NCI-H446 (cell line): ENCODE measurements around the gene TBC1D30.

Experiments
- DNase-seq, 2 experiments: peaks; one replicate each; lab custom pipeline; 2025; lab: John Stamatoyannopoulos, UW

Gene TBC1D30

DNA sequence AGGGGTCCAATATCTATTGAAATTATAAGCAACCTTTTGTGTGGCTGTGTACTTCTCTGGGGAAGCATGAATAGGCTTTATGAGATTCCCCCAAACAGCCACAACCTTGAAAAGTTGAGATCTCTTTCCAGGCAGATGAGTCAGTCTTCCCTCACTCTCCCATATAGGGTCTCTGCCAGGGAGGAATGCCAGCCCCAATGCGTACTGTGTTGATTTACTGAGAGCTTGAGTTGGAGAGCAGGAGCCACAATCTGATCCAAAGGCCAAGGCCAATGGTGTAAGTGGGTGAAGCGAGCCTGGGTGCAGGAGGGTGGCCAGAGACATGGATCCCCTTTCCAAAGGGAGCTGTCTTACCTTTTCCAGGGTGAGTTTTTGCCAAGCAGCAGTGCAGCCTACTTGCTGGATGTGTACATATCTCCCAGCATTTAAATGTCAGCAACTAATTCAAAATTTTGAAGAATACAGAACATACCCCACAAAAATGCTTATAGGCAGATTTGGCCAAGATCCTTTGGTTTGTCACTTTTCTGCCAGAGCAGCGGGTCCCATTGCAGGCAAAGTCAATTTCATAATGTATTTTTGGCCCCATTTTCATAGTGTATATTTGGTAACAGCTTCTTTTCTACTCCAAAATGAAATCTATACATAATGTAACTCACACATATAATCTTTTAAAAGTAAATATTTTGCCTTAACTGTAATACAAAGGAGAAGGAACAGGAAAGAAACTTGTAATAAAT is 88.2 kb downstream of the TBC1D30 start:
- peak in 1 of 2 experiments; percentile 14 for DNase-seq

DNA sequence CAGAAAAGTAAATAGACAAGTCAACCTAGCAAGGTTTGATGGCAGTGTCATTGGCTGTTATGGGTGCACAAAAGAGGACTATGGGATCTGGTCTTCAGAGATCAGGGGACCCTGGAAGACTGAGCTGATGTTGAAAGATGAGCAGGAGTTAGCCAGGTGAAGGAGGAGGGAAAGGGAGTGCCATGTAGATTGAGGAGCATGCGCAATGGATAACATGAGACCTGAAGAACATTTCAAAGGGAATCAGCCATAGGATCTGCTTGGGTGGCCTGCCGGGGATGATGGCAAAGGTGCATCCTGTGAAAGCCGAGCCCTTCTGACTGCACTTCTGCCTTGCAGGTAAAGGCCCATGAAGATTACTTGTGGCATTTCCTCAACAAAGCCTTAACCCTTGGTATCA is 90.8 kb downstream of the TBC1D30 start:
- DNase-seq = no peak

DNA sequence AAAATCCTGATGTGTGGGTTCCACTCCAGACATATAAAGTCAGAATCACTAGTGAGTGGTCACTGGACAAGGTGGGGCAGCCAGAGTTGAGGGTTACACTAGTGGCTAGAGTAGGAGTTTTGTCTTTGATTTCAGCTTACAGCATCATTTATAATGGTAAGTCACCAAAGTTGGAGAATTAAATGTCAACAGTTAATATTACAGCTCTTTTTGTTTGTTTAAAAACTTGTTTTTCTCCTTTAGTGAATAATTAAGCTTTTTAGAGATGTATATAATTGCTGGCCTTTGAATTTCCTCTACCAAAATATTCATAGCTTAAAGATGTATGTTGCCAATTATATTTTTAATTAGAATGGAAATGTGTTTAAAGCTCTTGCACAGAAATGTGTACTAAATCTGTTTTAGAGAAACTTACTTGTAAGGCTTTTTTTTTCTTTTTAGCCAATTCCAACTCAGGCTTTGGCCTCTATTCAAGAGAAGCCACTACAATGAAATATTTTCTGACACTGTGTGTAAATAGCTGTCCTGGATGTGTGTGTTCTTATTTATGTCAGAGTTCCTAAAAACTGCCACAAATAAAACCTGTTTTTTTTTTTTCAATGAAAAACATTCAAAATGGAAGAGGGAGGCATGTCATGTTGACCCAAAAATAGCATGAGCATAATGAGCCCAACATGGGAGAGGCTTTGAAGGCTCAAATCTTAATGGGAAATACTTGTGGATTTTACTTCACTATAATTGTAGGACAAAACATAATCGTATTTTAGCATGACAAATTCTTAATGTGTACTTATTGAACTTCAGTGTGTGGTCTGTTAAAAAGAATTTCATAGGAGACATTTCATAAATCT is 92.2 kb downstream of the TBC1D30 start:
- DNase-seq = no peak

DNA sequence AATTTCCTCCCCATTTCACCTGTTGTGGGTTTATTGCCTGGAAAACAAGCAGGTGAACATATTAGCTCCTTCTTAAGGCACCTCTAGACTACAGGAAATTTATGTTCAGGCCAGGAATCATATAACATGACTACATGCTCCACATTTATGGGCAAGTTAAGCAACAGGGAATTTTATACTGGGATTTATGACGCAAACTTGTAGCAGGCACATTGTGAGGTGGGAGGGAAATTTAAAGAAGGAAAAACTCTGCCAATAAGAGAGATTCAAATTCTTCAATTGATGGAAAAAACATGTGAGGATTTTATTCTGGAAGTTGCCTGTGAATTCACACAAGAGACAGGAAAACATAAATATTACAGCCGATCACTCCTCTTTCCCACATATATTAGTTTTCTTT is 93.9 kb downstream of the TBC1D30 start:
- no peak for DNase-seq

DNA sequence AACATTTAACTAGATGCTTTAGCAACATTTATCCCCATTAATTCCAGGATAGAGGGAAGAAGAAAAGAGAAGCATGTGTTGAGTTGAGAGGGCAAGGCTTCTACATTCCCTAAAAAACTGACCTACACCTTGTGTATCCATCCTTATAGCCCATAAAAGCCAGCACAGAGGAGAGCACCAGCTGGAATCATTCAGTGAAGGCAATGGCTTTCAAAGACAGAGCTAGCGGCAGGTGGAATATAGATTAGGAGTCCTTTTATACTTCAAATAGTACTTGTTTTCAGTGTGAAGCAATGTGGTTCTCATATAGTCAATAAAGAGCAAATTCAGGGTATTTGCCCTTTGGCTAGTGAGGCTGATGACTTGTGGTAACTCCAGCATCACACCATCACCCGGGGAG is 94.4 kb downstream of the TBC1D30 start:
- no peak for DNase-seq

DNA sequence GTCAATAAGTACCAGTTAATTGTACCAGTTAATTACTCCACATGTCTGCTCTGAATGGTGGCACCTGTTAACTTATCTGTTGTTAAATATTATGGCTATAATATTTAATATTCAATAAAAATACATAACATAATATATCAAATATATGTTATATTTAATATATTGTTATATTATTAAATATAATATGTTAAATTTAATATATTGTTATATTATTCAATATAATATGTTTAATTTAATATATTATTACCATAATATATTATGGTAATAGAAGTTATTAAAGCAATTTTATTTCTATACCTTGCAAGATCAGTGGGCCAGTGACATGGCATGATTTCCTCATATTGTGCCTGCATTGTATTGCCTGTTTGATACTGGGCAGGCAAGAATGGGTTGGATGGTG is 98.4 kb downstream of the TBC1D30 start:
- DNase-seq = no peak

DNA sequence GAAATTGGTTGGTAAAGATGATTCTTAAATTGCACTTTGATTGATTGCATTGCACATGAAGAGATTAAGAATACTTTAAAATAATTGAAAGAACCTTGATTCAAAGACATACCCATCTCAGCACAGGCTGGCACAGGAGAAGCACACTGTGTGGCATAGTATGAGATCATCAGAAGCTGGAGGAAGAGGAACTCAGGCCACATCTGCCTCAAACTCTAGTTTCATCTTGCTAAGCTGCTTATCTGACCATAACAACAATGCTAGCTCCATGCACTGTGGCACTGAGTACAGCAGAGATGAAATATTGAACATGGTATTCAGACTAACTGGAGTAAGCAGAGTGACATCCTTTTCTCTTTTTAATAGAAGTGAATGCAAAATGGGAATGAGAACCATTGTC is 99.1 kb downstream of the TBC1D30 start:
- no peak for DNase-seq
